ENCODE results near the gene DGKI. TPM values are rescaled to one million over a fixed set of nuclear protein-coding genes. Genes with fewer than 3 reads are reported as not detected.

DGKI gene
- polyA plus RNA-seq, 4 donors, result 0.35 to 0.54 TPM; not detected in 2

GRCh38 chr7:137877027-137877675, 30.4 kb upstream of the DGKI start:
- WGBS, 3 donors, result 76 to 87% (median 83%) methylated on average over 5 of the region's 5 CpGs
- no peak overlapping the region for H3K27ac ChIP-seq (ENCODE audit: low read depth in 1 of 3, low read length in 2 of 3)
- no peaks in the 10 kb centered on the region for H3K27me3 ChIP-seq (ENCODE audit: control insufficient read depth in 3 of 3, insufficient read depth in 3 of 3, low read length in 3 of 3)
- H3K36me3 ChIP-seq (ENCODE audit: control insufficient read depth in 3 of 3, insufficient read depth in 2 of 3, low read depth in 1 of 3, low read length in 3 of 3), result peaks cover 13 to 44% (median 34%) of the 10 kb centered on the region in 3 donors
- FAIRE-seq (no peak), DNase-seq (no peak)
- peaks cover 0 to 4% of the 10 kb centered on the region in 2 donors for H3K9me3 ChIP-seq (ENCODE audit: control insufficient read depth in 2 of 2, insufficient read depth in 1 of 2, low read depth in 1 of 2, low read length in 1 of 2)
- H3K4me1 ChIP-seq (ENCODE audit: control insufficient read depth in 3 of 3, insufficient read depth in 2 of 3, low read depth in 1 of 3, low read length in 2 of 3), result no peaks in the 10 kb centered on the region
- no peak overlapping the region for H3K4me3 ChIP-seq (ENCODE audit: low read depth in 1 of 3, low read length in 3 of 3)

DNA sequence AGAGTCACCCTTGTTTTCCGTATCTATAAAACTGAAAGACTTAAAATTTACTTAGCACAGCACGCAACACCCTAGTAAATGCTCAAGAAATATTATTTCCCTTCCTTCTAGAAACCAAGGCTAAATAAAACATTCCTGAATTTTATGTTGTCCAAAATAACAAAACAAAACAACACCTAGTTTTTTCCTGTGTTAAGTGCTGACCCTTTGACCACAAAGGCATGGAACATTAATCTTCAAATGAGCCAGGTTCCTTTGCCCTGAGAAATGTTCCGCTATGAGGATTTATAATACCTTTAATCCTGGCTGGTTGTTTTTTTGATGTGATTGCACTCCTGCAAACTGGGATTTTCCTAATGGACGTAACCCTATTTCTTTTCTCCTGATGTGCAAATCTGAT, 29.0 kb upstream of the DGKI start:
- Histone ChIP-seq H3K27ac (ENCODE audit: low read depth in 1 of 3, low read length in 2 of 3) (no peak overlapping the region), H3K36me3 (ENCODE audit: control insufficient read depth in 3 of 3, insufficient read depth in 2 of 3, low read depth in 1 of 3, low read length in 3 of 3) (peaks cover 13 to 40% (median 28%) of the 10 kb centered on the region in 3 donors), H3K4me3 (ENCODE audit: low read depth in 1 of 3, low read length in 3 of 3) (no peak overlapping the region), H3K9me3 (ENCODE audit: control insufficient read depth in 2 of 2, insufficient read depth in 1 of 2, low read depth in 1 of 2, low read length in 1 of 2) (no peaks in the 10 kb centered on the region), H3K27me3 (ENCODE audit: control insufficient read depth in 3 of 3, insufficient read depth in 3 of 3, low read length in 3 of 3) (no peaks in the 10 kb centered on the region), H3K4me1 (ENCODE audit: control insufficient read depth in 3 of 3, insufficient read depth in 2 of 3, low read depth in 1 of 3, low read length in 2 of 3) (no peaks in the 10 kb centered on the region)
- no peak for FAIRE-seq
- no peak for DNase-seq
- 94 to 96% (median 96%) methylated on average over 4 of the region's 4 CpGs for WGBS, 3 donors

DNA sequence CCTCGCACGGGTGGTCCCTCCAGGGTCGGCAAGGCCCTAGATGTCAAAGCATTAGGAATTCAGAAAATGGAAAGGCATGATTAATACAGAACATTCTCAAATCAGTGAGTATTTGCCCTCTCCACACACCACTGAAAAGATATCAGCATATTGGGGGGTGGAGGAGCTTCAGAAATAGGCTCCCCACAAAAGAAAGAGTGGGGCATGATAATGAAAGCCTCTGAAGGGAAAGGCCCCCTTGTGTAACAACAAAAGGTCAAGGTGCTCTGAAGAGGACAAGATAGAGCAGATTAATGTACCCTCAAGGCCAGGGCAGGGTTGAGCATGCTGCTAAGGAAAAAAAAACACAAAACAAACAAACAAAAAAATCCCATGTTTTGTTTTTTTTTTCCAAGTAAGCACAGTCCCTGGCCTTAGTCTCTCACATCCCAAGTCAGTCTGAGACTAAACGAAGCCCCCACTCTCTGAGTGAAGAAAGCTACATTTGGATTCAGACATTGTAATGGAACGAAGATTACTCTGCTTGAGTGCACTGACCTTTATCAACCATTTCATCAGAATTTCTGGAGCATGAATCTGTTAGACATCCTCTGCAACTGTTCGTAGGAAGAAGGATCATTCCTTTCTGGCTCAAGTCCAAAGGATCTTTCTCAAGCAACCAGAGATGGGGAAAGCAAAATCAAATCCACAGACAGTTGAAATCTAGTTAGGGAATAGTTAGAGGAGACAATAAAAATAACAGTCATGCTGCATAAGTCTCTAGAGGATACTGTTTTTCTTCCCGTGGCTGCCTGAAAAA, 27.4 kb upstream of the DGKI start:
- H3K36me3 ChIP-seq (ENCODE audit: control insufficient read depth in 3 of 3, insufficient read depth in 2 of 3, low read depth in 1 of 3, low read length in 3 of 3), result peaks cover 4 to 26% (median 18%) of the 10 kb centered on the region in 3 donors
- H3K27ac ChIP-seq (ENCODE audit: low read depth in 1 of 3, low read length in 2 of 3), result no peak overlapping the region
- no peaks in the 10 kb centered on the region for H3K4me1 ChIP-seq (ENCODE audit: control insufficient read depth in 3 of 3, insufficient read depth in 2 of 3, low read depth in 1 of 3, low read length in 2 of 3)
- no peak for DNase-seq
- H3K9me3 ChIP-seq (ENCODE audit: control insufficient read depth in 2 of 2, insufficient read depth in 1 of 2, low read depth in 1 of 2, low read length in 1 of 2), result no peaks in the 10 kb centered on the region
- no peak overlapping the region for H3K4me3 ChIP-seq (ENCODE audit: low read depth in 1 of 3, low read length in 3 of 3)
- H3K27me3 ChIP-seq (ENCODE audit: control insufficient read depth in 3 of 3, insufficient read depth in 3 of 3, low read length in 3 of 3), result no peaks in the 10 kb centered on the region
- no peak for FAIRE-seq
- WGBS, 3 donors, result 79 to 93% (median 89%) methylated on average over 7 of the region's 7 CpGs

- H3K36me3 ChIP-seq (ENCODE audit: control insufficient read depth in 3 of 3, insufficient read depth in 2 of 3, low read depth in 1 of 3, low read length in 3 of 3), result peaks cover 2 to 21% (median 18%) of the 10 kb centered on the region in 3 donors
- no peak overlapping the region for H3K4me3 ChIP-seq (ENCODE audit: low read depth in 1 of 3, low read length in 3 of 3)
- H3K4me1 ChIP-seq (ENCODE audit: control insufficient read depth in 3 of 3, insufficient read depth in 2 of 3, low read depth in 1 of 3, low read length in 2 of 3), result no peaks in the 10 kb centered on the region
- no peak for DNase-seq
- no peaks in the 10 kb centered on the region for H3K9me3 ChIP-seq (ENCODE audit: control insufficient read depth in 2 of 2, insufficient read depth in 1 of 2, low read depth in 1 of 2, low read length in 1 of 2)
- WGBS, 3 donors, result 89 to 92% (median 90%) methylated on average over 3 of the region's 3 CpGs
- no peaks in the 10 kb centered on the region for H3K27me3 ChIP-seq (ENCODE audit: control insufficient read depth in 3 of 3, insufficient read depth in 3 of 3, low read length in 3 of 3)
- H3K27ac ChIP-seq (ENCODE audit: low read depth in 1 of 3, low read length in 2 of 3), result no peak overlapping the region
- no peak for FAIRE-seq
Measured at GRCh38 chr7:137873524-137873923, 26.8 kb upstream of the DGKI start.

DNA sequence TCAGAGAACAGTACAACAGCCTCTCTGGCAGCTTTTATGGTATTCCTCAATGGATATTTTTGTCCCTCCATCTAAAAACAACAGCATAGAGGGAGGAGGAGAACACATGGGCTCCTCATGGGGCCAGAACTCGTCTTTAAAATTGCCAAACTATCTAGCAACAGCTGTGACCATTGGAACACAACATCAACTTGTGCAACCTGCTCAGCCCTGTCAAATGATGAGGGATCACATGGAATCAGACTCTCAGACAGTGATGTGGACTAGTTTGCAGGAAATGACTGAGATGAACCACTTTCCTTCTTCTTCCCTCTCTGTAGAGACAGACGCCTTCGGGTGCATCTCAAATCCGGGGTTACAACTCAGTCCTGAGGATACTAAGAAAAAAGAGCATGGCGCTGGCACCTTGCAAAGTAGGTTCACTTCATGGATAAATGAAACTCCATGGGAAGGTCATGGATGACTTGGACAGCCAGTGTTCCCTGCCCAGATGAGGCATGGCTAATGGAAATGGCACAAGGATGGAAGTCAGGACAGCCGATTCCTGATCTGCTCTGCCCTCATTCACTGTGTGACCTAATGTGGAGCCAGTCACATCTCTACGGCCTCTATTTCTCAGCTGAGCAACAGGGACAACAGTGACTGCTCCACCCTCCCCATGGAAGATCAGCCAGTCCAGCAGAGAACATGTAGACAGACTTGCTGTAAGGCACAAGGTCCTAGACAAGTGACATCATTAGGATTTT, 24.6 kb upstream of the DGKI start:
- H3K4me3 ChIP-seq (ENCODE audit: low read depth in 1 of 3, low read length in 3 of 3), result no peak overlapping the region
- WGBS, 3 donors, result 92 to 94% (median 93%) methylated on average over 7 of the region's 7 CpGs
- H3K27me3 ChIP-seq (ENCODE audit: control insufficient read depth in 3 of 3, insufficient read depth in 3 of 3, low read length in 3 of 3), result no peaks in the 10 kb centered on the region
- DNase-seq (no peak), FAIRE-seq (no peak)
- H3K36me3 ChIP-seq (ENCODE audit: control insufficient read depth in 3 of 3, insufficient read depth in 2 of 3, low read depth in 1 of 3, low read length in 3 of 3), result peaks cover 0 to 18% (median 13%) of the 10 kb centered on the region in 3 donors
- no peak overlapping the region for H3K27ac ChIP-seq (ENCODE audit: low read depth in 1 of 3, low read length in 2 of 3)
- no peaks in the 10 kb centered on the region for H3K4me1 ChIP-seq (ENCODE audit: control insufficient read depth in 3 of 3, insufficient read depth in 2 of 3, low read depth in 1 of 3, low read length in 2 of 3)
- H3K9me3 ChIP-seq (ENCODE audit: control insufficient read depth in 2 of 2, insufficient read depth in 1 of 2, low read depth in 1 of 2, low read length in 1 of 2), result no peaks in the 10 kb centered on the region

- DNase-seq (no peak), FAIRE-seq (no peak)
- H3K36me3 ChIP-seq (ENCODE audit: control insufficient read depth in 3 of 3, insufficient read depth in 2 of 3, low read depth in 1 of 3, low read length in 3 of 3), result peaks cover 0 to 22% (median 12%) of the 10 kb centered on the region in 3 donors
- H3K9me3 ChIP-seq (ENCODE audit: control insufficient read depth in 2 of 2, insufficient read depth in 1 of 2, low read depth in 1 of 2, low read length in 1 of 2), result no peaks in the 10 kb centered on the region
- H3K27ac ChIP-seq (ENCODE audit: low read depth in 1 of 3, low read length in 2 of 3), result no peak overlapping the region
- no peaks in the 10 kb centered on the region for H3K4me1 ChIP-seq (ENCODE audit: control insufficient read depth in 3 of 3, insufficient read depth in 2 of 3, low read depth in 1 of 3, low read length in 2 of 3)
- no peaks in the 10 kb centered on the region for H3K27me3 ChIP-seq (ENCODE audit: control insufficient read depth in 3 of 3, insufficient read depth in 3 of 3, low read length in 3 of 3)
- H3K4me3 ChIP-seq (ENCODE audit: low read depth in 1 of 3, low read length in 3 of 3), result no peak overlapping the region
Measured at GRCh38 chr7:137870684-137871083, 23.9 kb upstream of the DGKI start.

DNA sequence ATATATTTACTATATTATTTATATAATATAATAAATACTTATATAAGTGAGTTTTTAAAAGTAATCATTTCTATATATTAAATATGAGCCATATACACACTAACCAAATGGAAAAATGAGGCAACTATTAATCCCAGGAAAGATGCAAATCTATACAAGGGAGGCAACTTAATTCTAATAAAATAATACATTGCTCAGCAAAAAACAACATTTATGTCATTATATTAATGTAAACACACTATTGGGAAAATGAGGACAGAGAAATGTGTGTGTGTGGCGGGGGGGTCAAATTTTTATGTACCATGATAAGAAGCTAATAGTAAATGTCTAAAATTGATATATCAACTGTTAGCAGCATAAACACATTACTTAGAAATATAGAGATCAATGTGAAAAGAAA, 23.3 kb upstream of the DGKI start:
- DNase-seq (no peak), FAIRE-seq (no peak)
- WGBS, 3 donors, result 97 to 100% (median 100%) methylated on average over 1 of the region's 1 CpG
- no peak overlapping the region for H3K4me3 ChIP-seq (ENCODE audit: low read depth in 1 of 3, low read length in 3 of 3)
- no peak overlapping the region for H3K27ac ChIP-seq (ENCODE audit: low read depth in 1 of 3, low read length in 2 of 3)
- H3K4me1 ChIP-seq (ENCODE audit: control insufficient read depth in 3 of 3, insufficient read depth in 2 of 3, low read depth in 1 of 3, low read length in 2 of 3), result no peaks in the 10 kb centered on the region
- H3K36me3 ChIP-seq (ENCODE audit: control insufficient read depth in 3 of 3, insufficient read depth in 2 of 3, low read depth in 1 of 3, low read length in 3 of 3), result peaks cover 0 to 17% (median 10%) of the 10 kb centered on the region in 3 donors
- no peaks in the 10 kb centered on the region for H3K9me3 ChIP-seq (ENCODE audit: control insufficient read depth in 2 of 2, insufficient read depth in 1 of 2, low read depth in 1 of 2, low read length in 1 of 2)
- no peaks in the 10 kb centered on the region for H3K27me3 ChIP-seq (ENCODE audit: control insufficient read depth in 3 of 3, insufficient read depth in 3 of 3, low read length in 3 of 3)

- DNase-seq, result no peak
- peak; percentile 26 for FAIRE-seq
- Histone ChIP-seq H3K27me3 (ENCODE audit: control insufficient read depth in 3 of 3, insufficient read depth in 3 of 3, low read length in 3 of 3) (no peaks in the 10 kb centered on the region), H3K4me3 (ENCODE audit: low read depth in 1 of 3, low read length in 3 of 3) (no peak overlapping the region), H3K36me3 (ENCODE audit: control insufficient read depth in 3 of 3, insufficient read depth in 2 of 3, low read depth in 1 of 3, low read length in 3 of 3) (peaks cover 0 to 18% (median 10%) of the 10 kb centered on the region in 3 donors), H3K9me3 (ENCODE audit: control insufficient read depth in 2 of 2, insufficient read depth in 1 of 2, low read depth in 1 of 2, low read length in 1 of 2) (no peaks in the 10 kb centered on the region), H3K4me1 (ENCODE audit: control insufficient read depth in 3 of 3, insufficient read depth in 2 of 3, low read depth in 1 of 3, low read length in 2 of 3) (no peaks in the 10 kb centered on the region), H3K27ac (ENCODE audit: low read depth in 1 of 3, low read length in 2 of 3) (no peak overlapping the region)
- 92 to 96% (median 92%) methylated on average over 3 of the region's 3 CpGs for WGBS, 3 donors
Measured at GRCh38 chr7:137869260-137869659, 22.5 kb upstream of the DGKI start.
